ENCODE results near the gene TRIP11. TPM values are rescaled to one million over a fixed set of nuclear protein-coding genes. Genes with fewer than 3 reads are reported as not detected.
A peak's percentile ranks its signal among the peaks of the same experiment; 100 is the strongest.

TRIP11 gene
- total RNA-seq, 1 donor from 2014 or later: 41.2 TPM

GRCh38 chr14:92010644-92011043, 29.2 kb downstream of the TRIP11 start:
- no peak for DNase-seq (ENCODE audit: low spot score)

GRCh38 chr14:92009604-92010003, 30.3 kb downstream of the TRIP11 start:
- no peak for DNase-seq (ENCODE audit: low spot score)

- DNase-seq (ENCODE audit: low spot score): no peak
Observed at GRCh38 chr14:92005019-92005418, 34.8 kb downstream of the TRIP11 start.

GRCh38 chr14:92004062-92004461, 35.8 kb downstream of the TRIP11 start:
- DNase-seq (ENCODE audit: low spot score): no peak

- no peak for DNase-seq (ENCODE audit: low spot score)
Observed at GRCh38 chr14:91998667-91999570, 40.9 kb downstream of the TRIP11 start.

- no peak for DNase-seq (ENCODE audit: low spot score)
Observed at GRCh38 chr14:91997492-91997891, 42.4 kb downstream of the TRIP11 start.

GRCh38 chr14:91996948-91997371, 42.9 kb downstream of the TRIP11 start:
- peak; percentile 54 for DNase-seq (ENCODE audit: low spot score)

- DNase-seq (ENCODE audit: low spot score): no peak
Observed at GRCh38 chr14:91987192-91987591, 52.7 kb downstream of the TRIP11 start.

GRCh38 chr14:91985521-91986255, 54.2 kb downstream of the TRIP11 start:
- peak; percentile 7 for DNase-seq (ENCODE audit: low spot score)

GRCh38 chr14:91985008-91985407, 54.9 kb downstream of the TRIP11 start:
- no peak for DNase-seq (ENCODE audit: low spot score)

- DNase-seq (ENCODE audit: low spot score): no peak
Observed at GRCh38 chr14:91983588-91983987, 56.3 kb downstream of the TRIP11 start.

GRCh38 chr14:91980157-91980556, 59.7 kb downstream of the TRIP11 start:
- DNase-seq (ENCODE audit: low spot score): peak; percentile 72

GRCh38 chr14:91977884-91978283, 62.0 kb downstream of the TRIP11 start:
- DNase-seq (ENCODE audit: low spot score): no peak

- DNase-seq (ENCODE audit: low spot score): no peak
Observed at GRCh38 chr14:91975763-91976162, 64.1 kb downstream of the TRIP11 start.

GRCh38 chr14:91971188-91971778, 68.6 kb downstream of the TRIP11 start:
- DNase-seq (ENCODE audit: low spot score): no peak

- DNase-seq (ENCODE audit: low spot score): no peak
Observed at GRCh38 chr14:91968280-91968679, 71.6 kb downstream of the TRIP11 start.

- no peak for DNase-seq (ENCODE audit: low spot score)
Observed at GRCh38 chr14:91964724-91965123, 75.1 kb downstream of the TRIP11 start.

GRCh38 chr14:91964011-91964410, 75.8 kb downstream of the TRIP11 start:
- no peak for DNase-seq (ENCODE audit: low spot score)

GRCh38 chr14:91963465-91963864, 76.4 kb downstream of the TRIP11 start:
- DNase-seq (ENCODE audit: low spot score): no peak

- peak; percentile 32 for DNase-seq (ENCODE audit: low spot score)
Observed at GRCh38 chr14:91961297-91962220, 78.3 kb downstream of the TRIP11 start.

GRCh38 chr14:91957876-91958313, 82.0 kb downstream of the TRIP11 start:
- no peak for DNase-seq (ENCODE audit: low spot score)

All from umbilical cord (tissue), 2 donors.